Hypothalamus (tissue), 51 donors: ENCODE measurements around the gene GARIN5B.

Experiments used
- DNase-seq, 51 donors: peaks; one replicate each; lab custom pipeline; 2025; lab: John Stamatoyannopoulos, UW

The GARIN5B gene

DNA sequence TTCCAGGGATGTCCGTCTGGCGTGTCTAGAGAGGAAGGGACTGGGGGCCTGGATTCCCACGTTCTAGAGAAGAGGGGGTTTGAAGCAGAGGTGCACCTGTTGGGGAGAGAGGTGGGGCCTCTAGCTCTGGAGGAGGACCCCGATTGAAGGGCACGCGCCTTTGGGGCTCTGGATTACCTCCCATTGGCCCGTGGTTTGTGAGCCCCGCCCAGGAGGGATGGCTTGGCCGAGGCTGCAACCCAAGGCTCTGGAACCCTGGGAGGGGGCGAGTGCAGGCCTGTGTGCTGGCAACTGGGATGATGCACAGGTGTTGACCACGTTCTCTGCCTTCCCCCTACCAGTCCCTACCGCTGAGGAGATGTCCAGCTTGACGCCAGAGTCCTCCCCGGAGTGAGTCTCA is 58.1 kb downstream of the GARIN5B start:
- DNase-seq: no peak
